ENCODE results near the gene RPS6KA2.

Gene RPS6KA2

GRCh38 chr6:166566026-166567011 is 60.7 kb downstream of the RPS6KA2 start:
- no peak overlapping the region for H3K4me3 ChIP-seq (ENCODE audit: low read depth, low read length)
- POLR2A ChIA-PET: interaction anchor here (1.0 to 1.7 kb wide), 3 partner anchors 12 to 61 kb away, joined by 3 read pairs; partner anchors contain the start of gene RPS6KA2
- CTCF ChIA-PET: interaction anchor here (1.3 kb wide), 1 partner anchor 13 kb away, joined by 3 read pairs; no protein-coding TSS in a partner anchor
- TF ChIP-seq CTCF (IDR thresholded peaks at IDR 0.05; ENCODE audit: insufficient read depth, low read length, missing control alignments): no peak
- DNase-seq (ENCODE audit: low read depth, low spot score): no peak

GRCh38 chr6:166565084-166565967 is 61.7 kb downstream of the RPS6KA2 start:
- no peak overlapping the region for H3K4me3 ChIP-seq (ENCODE audit: low read depth, low read length)
- ChIA-PET CTCF (interaction anchor here (1.3 kb wide), 1 partner anchor 12 kb away, joined by 3 read pairs; no protein-coding TSS in a partner anchor), POLR2A (interaction anchor here (0.7 kb wide), 1 partner anchor 117 kb away, joined by 3 read pairs; no protein-coding TSS in a partner anchor)
- TF ChIP-seq CTCF (IDR thresholded peaks at IDR 0.05; ENCODE audit: insufficient read depth, low read length, missing control alignments): no peak
- no peak for DNase-seq (ENCODE audit: low read depth, low spot score)

- no peak for DNase-seq (ENCODE audit: low read depth, low spot score)
- no peak overlapping the region for H3K4me3 ChIP-seq (ENCODE audit: low read depth, low read length)
- ChIA-PET CTCF (no interaction called here), POLR2A (no interaction called here)
- TF ChIP-seq CTCF (IDR thresholded peaks at IDR 0.05; ENCODE audit: insufficient read depth, low read length, missing control alignments): no peak
Measured at GRCh38 chr6:166563805-166564204, 63.2 kb downstream of the RPS6KA2 start.

DNA sequence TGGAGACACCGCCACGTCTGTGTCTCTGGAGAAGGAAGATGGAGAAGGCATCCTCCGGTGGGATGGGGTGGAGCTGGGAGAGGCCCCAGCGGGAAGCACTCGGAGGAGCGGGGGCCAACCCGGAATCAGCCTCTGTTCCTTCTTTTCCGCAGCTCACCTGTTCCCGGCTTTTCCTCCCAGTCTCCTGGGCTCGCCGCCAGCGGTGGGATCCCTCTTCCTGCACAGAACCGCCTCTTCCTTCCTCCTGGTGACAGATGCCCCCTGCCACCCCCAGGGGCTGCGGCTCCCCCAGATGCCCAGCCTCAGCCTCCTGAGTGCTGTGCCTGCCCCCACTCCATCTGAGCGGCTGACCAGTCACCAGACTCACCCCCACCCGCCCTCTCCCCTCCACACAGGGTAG is 63.9 kb downstream of the RPS6KA2 start:
- no peak for DNase-seq (ENCODE audit: low read depth, low spot score)
- TF ChIP-seq CTCF (IDR thresholded peaks at IDR 0.05; ENCODE audit: insufficient read depth, low read length, missing control alignments): no peak
- ChIA-PET POLR2A (no interaction called here), CTCF (no interaction called here)
- H3K4me3 ChIP-seq (ENCODE audit: low read depth, low read length): no peak overlapping the region

DNA sequence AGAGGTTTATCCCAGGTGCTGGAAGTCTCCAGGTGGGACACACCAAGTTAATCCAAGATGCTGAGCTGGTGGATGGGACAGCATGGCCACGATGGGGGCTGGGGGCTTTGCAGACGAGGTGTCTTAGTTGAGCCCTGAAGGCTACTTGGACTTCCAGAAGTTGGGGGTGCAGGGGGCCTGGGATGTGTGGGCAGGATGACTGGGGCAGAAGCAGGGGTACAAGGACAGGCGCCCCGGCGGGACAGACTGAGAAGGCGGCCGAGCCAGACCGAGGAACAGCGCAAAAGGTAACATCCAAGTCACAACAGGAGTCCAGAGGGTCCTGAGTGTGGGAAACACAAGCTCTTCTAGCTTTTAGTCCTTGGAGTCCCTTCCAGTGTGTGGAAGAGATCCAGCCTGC is 64.3 kb downstream of the RPS6KA2 start:
- H3K4me3 ChIP-seq (ENCODE audit: low read depth, low read length): no peak overlapping the region
- ChIA-PET POLR2A (no interaction called here), CTCF (no interaction called here)
- DNase-seq (ENCODE audit: low read depth, low spot score): no peak
- TF ChIP-seq CTCF (IDR thresholded peaks at IDR 0.05; ENCODE audit: insufficient read depth, low read length, missing control alignments): no peak

All from AG04449 (cell line).